HG03442 (cell line): ENCODE data around the gene KCNG3.

Experiments
- ATAC-seq: cut with Tn5 transposase; IDR thresholded peaks from one replicate; pipeline ENCODE4 v1.9.1; 2021; ENCODE audit warnings: mild to moderate bottlenecking, moderate library complexity; ENCODE audit not compliant: unreplicated experiment

KCNG3 gene

DNA sequence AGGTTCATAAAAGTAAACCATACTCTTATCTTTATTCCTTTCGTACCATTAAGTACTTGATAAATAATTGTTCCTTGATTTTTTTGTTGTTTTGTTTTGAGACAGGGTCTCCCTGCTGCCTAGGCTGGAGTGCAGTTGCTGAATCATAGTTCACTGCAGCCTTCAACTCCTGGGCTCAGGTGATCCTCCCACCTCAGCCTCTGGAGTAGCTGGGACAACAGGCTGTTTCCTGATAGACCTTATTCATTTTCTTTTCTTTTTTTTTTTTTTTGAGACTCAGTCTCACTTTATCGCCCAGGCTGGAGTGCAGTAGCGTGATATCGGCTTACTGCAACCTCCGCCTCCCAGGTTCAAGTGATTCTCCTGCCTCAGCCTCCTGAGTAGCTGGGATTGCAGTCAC is 5.5 kb downstream of the KCNG3 start:
- no peak for ATAC-seq

DNA sequence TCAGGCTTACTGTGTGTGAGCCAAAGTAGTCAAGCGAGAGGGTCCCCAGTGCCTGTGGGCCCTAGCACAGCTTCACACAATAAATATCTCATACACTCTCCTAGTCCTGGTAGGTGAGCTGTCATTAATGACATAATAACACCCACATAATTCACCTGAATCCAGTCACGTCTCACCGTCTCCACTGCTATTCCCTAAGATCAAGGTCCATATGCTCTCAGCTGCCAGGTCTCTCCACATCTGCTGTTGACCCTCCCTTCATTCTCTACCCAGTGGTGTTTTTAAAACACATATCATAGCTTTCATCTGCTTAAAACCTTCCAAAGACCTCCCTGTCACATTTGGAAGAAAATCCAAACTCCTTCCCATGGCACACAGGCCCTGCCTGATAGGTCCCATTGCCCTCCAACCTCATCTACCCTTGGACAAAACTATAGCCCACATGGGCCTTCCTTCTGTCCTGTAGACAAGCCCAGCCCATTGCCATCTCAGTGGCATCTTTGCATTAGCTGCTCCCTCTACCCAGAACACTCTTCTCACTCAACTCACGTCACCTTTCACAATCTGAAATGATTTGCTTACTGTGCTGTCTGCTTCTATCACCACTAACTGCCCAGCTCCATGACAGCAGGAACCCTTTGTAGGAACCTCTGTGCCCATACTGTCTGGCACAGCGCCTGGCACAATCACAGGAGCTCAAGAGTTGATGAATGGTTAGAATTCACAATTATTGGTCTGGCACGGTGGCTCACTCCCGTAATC is 7.5 kb downstream of the KCNG3 start:
- ATAC-seq, result no peak

DNA sequence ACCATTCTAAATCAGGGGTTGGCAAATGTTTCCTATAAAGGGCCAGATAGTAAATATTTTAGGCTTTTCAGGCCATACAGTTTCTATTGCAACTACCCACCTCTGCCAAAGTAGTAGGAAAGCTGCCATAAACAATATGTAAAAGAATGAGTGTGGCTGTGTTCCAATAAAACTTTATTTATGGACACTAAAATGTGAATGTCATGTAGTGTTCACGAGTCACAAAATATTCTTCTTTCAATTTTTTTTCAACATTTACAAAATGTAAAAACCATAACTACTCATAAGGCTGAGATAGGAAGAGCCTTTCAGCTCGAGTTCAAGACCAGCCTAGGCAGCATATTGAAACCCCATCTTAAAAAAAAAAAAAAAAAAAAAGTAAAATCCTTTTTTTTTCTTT is 13.4 kb downstream of the KCNG3 start:
- ATAC-seq, result no peak

DNA sequence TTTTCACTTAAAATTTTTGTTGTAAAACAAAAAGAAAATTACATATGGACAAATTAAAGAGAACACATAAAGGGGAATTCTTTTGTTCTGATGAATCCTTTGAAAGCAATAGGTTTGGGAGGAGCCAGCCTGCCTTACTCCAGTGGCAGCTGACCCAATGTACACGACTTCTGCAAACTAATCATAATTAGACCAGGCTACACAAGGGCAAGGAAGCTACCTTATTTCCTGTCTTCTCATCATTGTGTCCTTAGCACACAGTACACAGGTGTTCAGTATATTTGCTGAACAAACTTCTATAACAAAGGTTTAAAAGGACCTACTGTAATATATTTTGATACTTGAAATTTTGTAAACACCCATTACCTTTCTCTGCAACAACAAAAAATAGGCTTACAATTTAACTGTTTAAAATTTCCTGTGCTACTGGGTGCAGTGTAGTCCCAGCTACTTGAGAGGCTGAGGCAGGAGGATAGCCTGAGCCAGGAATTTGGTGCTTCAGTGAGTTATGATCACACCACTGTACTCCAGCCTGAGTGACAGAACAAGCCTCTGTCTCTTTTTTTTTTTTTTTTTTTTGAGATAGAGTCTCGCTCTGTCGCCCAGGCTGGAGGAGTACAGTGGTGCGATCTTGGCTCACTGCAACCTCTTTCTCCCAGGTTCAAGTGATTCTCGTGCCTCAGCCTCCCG is 18.9 kb downstream of the KCNG3 start:
- ATAC-seq, result no peak

DNA sequence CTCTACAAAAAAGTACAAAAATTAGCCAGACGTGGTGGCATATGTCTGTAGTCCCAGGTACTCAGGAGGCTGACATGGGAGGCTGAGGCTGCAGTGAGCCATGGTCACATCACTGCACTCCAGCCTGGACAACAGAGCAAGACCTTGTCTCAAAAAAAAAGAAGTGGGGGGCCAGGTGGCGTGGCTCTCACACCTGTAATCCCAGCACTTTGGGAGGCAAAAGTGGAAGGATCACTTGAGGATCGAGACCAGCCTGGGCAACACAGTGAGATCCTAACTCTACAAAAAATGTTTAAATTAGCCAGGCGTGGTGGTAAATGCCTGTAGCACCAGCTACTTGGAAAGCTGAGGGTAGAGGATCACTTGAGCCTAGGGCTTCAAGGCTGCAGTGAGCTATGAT is 23.1 kb downstream of the KCNG3 start:
- ATAC-seq, result no peak

DNA sequence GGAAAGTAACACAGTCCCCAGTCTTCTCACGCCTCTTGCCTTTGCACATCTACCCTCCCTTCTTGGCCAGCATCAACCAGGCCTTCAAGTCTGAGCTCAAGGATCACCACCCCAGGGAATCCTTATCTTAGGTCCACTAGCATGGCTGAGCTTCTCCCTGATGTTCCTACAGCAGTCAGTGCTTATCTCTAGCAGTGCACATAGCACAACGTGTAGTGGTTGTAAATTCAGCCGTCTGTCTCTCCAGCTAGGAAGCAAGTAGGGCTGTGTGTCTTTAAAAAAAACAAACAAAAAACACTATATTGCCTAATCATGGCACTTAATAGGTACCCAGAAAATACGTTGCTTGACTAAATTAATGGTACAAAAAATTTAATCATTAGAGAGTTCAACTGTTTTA is 29.2 kb downstream of the KCNG3 start:
- no peak for ATAC-seq

DNA sequence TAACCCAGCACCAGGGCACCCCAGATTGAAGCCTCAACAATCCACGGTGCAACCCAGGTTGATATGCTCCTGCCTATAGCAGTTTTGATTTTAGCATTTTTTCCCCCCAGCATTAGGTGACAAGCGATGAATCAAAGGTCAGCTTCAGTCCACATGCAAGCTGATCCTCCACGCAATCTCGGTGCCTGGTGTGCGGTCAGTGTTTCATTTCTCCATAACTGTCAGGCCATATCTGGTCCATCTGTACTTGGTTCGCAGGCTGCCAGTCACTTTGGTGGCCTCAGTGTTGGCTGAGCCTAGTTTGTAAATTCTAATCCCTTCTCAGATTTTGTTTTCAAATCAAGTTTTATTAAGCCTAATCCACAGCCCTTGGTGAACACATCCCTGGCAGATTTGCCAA is 30.2 kb downstream of the KCNG3 start:
- ATAC-seq, result no peak

DNA sequence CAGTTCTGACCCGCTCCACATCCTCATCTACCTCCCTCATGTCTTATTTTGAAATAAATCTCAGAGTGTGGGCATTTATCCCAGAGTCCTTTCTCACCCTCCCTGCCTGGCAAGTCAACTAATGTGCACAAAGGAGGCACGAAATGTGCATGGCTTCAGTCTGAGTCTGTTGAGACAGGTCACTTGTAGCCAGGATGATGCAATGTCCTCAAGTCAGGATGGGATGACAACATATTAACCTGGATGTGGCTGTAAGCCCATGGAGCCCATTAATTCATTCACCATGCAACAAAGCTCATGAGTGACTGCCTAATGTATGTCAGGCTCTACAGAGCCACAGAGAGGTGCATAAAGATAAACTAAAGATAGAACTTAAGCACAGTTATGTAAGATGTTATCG is 34.5 kb downstream of the KCNG3 start:
- ATAC-seq, result no peak

DNA sequence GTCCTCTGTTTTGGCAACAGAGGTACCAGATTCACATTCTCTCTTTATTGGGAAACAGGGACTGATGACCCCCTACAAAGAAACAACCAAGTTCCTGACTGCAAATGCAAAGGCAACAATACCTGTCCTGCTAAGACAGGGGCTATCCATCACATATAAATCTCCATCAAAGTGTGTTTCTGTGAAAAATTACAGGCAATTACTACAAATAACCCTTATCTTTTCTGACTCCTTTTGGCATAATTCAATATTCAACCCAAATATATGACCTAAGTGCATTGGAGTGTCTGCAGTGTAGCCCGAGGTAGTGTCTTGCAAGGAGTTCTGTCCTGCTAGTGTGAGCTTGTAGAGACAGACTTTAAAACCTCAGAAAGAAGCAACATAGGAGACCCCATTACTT is 35.4 kb downstream of the KCNG3 start:
- no peak for ATAC-seq

DNA sequence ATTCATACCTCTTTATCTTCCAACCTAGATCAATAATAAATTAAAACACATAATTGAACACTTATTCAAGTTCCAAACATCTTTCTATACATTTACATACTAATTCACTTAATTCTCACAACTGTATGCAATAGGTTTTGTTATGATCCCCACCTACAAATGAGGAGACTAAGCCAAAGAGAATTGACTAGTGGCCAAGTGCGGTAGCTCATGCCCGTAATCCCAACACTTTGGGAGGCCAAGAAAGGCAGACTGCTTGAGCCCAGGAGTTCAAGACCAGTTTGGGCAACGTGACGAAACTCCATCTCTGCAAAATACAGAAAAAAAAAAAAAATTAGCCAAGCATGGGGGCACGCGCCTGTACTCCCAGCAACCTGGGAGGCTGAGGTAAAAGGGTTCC is 36.8 kb downstream of the KCNG3 start:
- no peak for ATAC-seq

DNA sequence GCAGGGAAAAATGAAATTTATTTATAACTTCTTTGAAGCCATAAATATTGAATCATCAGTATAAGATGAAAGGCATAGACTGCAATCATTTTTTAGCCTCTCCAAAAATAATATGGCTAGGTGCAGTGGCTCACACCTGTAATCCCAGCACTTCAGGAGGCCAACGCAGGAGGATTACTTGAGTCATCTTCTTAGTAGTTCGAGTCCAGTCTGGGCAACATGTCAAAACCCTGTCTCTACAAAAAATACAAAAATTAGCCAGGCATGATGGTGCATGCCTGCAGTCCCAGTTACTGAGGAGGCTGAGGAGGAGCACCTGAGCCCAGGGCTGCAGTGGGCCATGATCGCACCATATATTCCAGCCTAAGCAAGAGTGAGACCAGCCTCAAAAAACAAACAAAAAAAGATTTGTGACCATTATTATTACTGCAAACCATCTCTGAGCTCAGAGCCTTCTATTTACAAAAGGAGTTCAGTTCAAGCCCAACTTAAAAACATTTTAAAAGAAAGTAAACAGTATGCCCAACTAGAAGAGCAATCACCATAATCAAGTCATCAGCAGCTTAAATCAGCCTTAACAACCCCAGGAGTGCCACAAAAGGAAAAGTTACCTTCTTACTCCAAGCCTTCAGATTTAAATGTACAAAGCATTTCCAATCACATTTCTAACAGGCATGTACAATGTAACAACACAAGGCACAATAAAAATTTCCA is 37.5 kb downstream of the KCNG3 start:
- ATAC-seq, result no peak

DNA sequence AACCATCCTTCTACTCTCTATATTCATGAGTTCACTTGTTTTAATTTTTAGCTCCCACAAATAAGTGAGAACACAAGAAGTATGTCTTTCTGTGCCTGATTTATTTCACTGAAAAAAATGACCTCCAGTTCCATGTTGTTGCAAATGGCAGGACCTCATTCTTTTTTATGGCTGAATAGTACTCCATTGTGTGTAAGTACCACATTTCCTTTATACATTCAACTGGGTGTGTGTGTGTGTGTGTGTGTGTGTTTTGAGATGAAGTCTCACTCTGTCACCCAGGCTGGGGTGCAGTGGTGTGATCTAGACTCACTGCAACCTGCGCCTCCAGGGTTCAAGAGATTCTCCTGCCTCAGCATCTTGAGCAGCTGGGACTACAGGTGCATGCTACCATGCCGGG is 41.2 kb downstream of the KCNG3 start:
- ATAC-seq, result no peak

DNA sequence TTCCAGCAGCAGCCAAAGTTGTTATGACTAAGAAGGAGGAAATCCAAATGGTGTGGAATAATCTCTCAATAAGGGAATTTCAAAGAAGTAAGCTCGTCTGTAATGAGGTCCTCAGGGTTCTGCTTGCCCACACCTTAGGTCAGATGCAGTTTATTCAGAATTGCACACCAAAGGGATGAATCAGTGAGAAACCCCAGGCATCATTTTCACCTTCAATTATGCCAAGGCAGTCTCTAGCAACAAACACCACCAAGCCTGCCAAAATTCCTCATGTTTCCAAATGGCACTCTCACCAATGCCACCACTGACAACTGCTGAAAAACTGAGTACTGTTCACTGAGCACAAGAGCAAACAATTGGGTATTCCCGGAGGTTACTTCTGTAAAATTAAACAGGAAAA is 43.6 kb downstream of the KCNG3 start:
- ATAC-seq, result no peak

DNA sequence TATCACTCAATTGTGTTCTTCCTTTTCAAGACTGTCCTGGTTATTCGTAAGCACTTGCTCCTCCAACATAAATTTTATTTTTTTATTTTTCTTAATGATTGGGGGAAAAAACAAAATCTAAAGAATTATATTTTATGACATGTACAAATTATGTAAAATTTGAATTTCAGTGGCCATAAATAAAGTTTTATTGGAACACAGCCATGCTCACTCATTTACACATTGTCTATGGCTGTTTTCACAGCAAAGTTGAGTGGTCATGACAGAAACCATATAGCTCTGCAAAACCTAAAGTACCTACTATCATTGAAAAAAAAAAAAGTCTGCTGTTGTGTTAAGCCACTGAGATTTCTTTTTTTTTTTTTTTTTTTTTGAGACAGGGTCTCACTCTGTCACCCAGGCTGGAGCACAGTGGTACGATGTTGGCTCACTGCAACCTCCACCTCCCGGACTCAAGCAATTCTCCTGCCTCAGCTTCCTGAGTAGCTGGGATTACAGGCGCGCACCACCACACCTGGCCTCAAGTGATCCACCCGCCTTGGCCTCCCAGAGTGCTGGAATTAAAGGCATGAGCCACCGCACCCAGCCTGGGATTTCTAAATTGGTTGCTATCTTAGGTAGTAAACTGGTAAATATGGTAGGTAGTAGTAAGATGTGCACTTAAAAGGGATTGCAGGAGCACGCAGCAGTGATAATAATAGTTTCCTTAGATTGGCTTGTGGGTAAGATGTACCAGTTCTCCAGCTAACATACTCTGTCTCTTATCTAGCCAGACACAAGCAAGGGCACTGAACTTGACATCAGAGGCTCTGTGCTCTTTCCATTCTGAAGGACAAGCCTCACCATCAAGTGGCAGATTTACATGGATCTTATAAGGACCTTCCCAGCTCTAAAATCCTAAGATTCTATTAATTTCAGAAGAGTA is 44.4 kb downstream of the KCNG3 start:
- ATAC-seq, result no peak

DNA sequence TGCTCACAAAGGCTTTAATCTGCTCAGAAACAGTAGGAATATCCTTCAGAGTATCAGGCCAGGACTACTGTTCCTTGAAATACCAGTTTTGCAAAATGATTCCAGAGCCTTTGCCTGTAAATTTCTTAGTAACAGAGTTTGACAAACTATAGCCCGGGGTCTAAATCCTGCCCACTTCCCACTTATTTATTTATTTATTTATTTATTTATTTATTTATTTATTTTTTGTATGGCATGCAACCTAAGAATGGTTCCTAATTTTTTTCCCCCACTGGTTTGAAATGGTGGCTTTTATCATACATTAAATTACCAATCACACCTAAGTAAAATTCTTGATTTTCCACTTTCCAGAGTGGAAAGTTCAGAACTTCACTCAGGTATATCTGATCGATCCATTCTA is 45.6 kb downstream of the KCNG3 start:
- ATAC-seq, result no peak

DNA sequence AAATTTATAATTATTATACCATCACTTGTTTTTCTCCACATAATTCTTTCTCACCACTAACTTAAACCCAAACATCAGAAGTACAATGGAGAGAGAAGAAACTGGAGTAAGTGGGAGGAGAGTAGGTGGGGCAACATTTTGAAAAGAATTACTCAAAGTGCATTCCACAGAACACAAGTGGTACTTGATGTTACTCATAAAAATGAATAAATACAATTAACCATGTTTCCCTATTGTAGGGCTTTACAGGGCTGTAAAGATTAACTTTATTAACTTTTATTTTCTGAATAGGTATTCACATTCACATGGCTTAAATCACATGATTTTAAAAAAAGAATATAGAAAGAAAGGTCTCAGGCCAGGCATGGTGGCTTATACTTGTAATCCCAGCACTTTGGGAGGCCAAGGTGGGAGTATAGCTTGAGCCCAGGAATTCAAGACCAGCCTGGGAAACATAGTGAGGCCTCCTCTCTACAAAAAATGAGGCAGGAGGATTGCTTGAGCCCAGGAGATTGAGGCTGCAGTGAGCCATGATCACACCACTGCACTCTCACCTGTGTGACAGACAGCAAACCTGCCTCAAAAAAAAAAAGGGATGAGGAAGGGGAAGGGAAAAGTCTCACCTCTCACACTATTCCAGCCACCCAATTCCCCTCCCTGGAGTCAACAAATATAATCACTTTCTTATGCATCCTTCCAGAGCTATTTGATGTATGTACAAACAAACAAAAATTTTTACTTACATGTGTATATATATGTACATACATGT is 47.1 kb downstream of the KCNG3 start:
- no peak for ATAC-seq

DNA sequence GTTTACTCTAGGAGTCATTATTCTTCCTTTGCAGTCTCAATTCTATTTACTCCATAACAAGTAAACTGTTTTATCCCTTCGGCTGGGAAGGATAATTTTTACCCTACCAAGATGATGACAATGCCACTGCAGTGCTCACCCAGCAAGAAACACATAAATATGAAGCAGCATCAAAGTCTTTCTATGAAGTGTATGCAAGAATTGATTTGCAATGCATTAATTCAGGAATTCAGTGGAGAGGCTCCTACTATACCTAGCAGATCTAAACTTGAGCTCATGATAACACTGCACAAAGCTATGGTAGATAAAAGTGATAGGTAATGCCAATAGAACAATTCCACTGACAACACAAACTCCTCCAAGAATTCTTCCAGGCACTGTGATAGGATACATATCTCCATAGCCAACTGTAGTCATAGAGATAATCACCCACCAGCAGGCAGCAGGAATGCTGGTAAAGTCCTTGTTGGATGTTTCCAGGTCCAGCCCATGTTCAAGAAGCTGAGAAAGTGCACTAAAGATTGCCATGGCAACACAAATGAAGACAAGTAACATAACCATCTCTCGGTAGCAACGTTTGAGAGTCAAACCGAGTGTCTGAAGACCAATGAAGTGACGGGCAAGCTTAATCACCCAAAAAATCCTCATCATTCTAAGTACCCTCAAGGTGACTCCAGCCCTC is 49.9 kb downstream of the KCNG3 start:
- no peak for ATAC-seq

DNA sequence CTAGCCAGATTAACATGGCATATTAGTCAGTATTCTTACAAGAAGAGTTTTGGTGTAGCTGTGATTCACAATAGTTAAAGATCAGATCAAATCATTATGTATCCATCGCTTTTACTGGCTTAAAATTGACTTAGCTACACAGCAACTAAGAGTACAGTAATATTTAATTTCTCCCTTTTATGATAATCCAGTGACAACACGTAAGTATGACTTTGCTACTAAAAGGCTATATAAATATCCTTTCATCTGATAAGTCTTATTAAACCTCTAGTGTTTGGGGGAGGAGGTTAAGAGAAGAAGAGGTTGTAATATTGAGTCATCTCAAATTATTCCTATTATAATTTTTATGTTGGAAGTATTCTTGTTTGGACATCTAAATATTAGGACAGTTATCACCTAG is 51.0 kb downstream of the KCNG3 start:
- ATAC-seq, result no peak

DNA sequence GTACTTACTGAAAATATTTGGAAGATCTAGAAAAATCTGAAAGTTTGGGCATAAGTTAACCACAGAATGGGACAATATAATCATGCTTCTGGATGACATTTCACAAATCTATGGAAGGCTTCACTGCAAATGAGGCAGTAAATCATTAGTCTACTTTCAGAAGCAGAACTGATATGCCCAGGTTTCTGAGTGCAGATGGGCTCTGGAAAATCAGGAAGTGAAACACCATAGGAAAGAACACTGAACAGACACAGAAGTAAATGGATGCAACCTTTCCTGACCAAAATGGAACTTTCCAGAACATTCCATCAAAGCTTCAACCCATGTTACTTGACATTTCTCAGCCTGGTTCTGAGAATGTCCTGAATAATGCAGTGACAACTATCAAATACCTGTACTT is 55.1 kb downstream of the KCNG3 start:
- no peak for ATAC-seq

DNA sequence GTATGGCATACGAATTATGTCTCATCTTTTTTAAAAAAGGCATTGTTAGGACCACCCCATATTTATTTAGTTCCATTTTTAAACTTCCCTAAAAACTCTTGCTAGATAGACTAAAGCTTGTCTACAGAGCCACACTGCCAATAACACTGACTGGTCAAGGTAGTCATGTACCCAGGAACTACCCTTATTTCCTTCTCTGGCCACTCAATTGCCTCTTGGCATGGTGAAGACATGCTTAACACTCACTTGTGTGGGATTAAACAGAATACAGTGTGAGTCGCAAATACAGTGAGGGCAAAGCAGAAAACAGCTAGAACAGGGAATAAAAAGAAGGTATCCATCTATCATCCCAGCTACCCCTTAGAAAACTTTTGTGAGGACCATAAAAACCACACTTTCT is 57.4 kb downstream of the KCNG3 start:
- no peak for ATAC-seq
